PC-3 (cell line): ENCODE data around the gene SRRT. TPM values are rescaled to one million over a fixed set of nuclear protein-coding genes. Genes with fewer than 3 reads are reported as not detected.
A peak's percentile ranks its signal among the peaks of the same experiment; 100 is the strongest.

Source experiments
- ATAC-seq: fragments of 200-7000 bp; cut with Tn5 transposase; 2 replicates; pipeline ENCODE4 v1.9.1; 2020; ENCODE audit warnings: mild to moderate bottlenecking, moderate library complexity
- BruUV-seq: library from RNA; stranded (reverse); fragments of 400-500 nt; replicated peaks from 2 replicates; lab custom pipeline; 2021; lab: Mats Ljungman, UMichigan
- CTCF ChIA-PET: fragments of 300-600 bp; sonication (Branson Sonifier 250); formaldehyde crosslinking; loops from one replicate; lab custom pipeline; 2022; ENCODE audit warnings: antibody characterized with exemption; lab: Charles Lee
- POLR2A ChIA-PET: fragments of 300-600 bp; sonication (Branson Sonifier 250); formaldehyde crosslinking; loops from one replicate; lab custom pipeline; 2022; ENCODE audit warnings: antibody characterized with exemption; ENCODE audit not compliant: unreplicated experiment; lab: Charles Lee
- DNase-seq: peaks from one replicate; pipeline ENCODE4 v3.0.0-alpha.2; 2015
- H2AFZ ChIP-seq: fragments of 300-600 bp; sonication (generic); 2 replicates; pipeline ENCODE4 v1.6.0; 2016; ENCODE audit warnings: antibody characterized with exemption, low read length
- H3F3A ChIP-seq: fragments of 300-600 bp; sonication (generic); one replicate; pipeline ENCODE4 v1.6.0; 2017; ENCODE audit warnings: antibody characterized with exemption, low read length, control low read depth, mild to moderate bottlenecking; ENCODE audit not compliant: unreplicated experiment
- H3K27ac ChIP-seq: fragments of 300-600 bp; sonication (generic); 2 replicates; pipeline ENCODE4 v1.5.1; 2016; ENCODE audit warnings: mild to moderate bottlenecking, low read length
- H3K27me3 ChIP-seq: fragments of 300-600 bp; sonication (generic); 2 replicates; pipeline ENCODE4 v1.6.1; 2016; ENCODE audit warnings: low read length, mixed read lengths
- H3K36me3 ChIP-seq: fragments of 300-600 bp; sonication (generic); 2 replicates; pipeline ENCODE4 v1.6.1; 2016; ENCODE audit warnings: low read depth, mixed run types, low read length, mixed read lengths
- H3K4me1 ChIP-seq: fragments of 300-600 bp; sonication (generic); 2 replicates; pipeline ENCODE4 v1.5.1; 2016; ENCODE audit warnings: low read length; ENCODE audit not compliant: insufficient read depth
- H3K4me2 ChIP-seq: fragments of 300-600 bp; sonication (generic); 2 replicates; pipeline ENCODE4 v1.6.0; 2016; ENCODE audit warnings: low read length
- H3K4me3 ChIP-seq: fragments of 300-600 bp; sonication (generic); 2 replicates; pipeline ENCODE4 v1.5.1; 2016; ENCODE audit warnings: mild to moderate bottlenecking, low read length, mixed read lengths
- H3K79me2 ChIP-seq: fragments of 300-600 bp; sonication (generic); 2 replicates; pipeline ENCODE4 v1.6.1; 2017; ENCODE audit warnings: low read length, mixed read lengths
- H3K9ac ChIP-seq: fragments of 300-600 bp; sonication (generic); 2 replicates; pipeline ENCODE4 v1.6.0; 2016; ENCODE audit warnings: mild to moderate bottlenecking, low read length
- H3K9me2 ChIP-seq: fragments of 300-600 bp; sonication (generic); replicated peaks from 2 replicates; pipeline ENCODE4 v1.6.1; 2016; ENCODE audit warnings: mixed run types, low read length, mixed read lengths
- H3K9me3 ChIP-seq: fragments of 300-600 bp; sonication (generic); 2 replicates; pipeline ENCODE4 v1.6.1; 2016; ENCODE audit warnings: low read length, mixed read lengths
- H4K20me1 ChIP-seq: fragments of 300-600 bp; sonication (generic); 2 replicates; pipeline ENCODE4 v1.6.1; 2016; ENCODE audit warnings: low read length, mixed read lengths
- CTCF ChIP-seq: fragments of 300-600 bp; sonication (generic); conservative IDR thresholded peaks from 2 replicates; pipeline ENCODE4 v1.5.1; 2017; ENCODE audit warnings: antibody characterized with exemption, low read depth, mild to moderate bottlenecking, low read length
- EZH2 ChIP-seq: fragments of 300-600 bp; sonication (generic); IDR thresholded peaks from one replicate; pipeline ENCODE4 v1.6.1; 2017; ENCODE audit warnings: antibody characterized with exemption, mild to moderate bottlenecking, low read length; ENCODE audit not compliant: unreplicated experiment
- EZH2phosphoT487 ChIP-seq: fragments of 300-600 bp; sonication (generic); IDR thresholded peaks from 2 replicates; pipeline ENCODE4 v1.6.1; 2018; ENCODE audit warnings: mild to moderate bottlenecking, antibody characterized with exemption, low read length, borderline replicate concordance
- intact Hi-C: fragments of 100-400 bp; cut with micrococcal nuclease; formaldehyde crosslinking; loops from 2 replicates; pipeline ENCODE4 v1.9.0; 2023
- total RNA-seq: library from RNA; depleted of rRNA; stranded (reverse); fragments of >200 nt; gene quantifications from 2 replicates; pipeline ENCODE4 v1.2.3, GENCODE V29; 2014

SRRT gene
- total RNA-seq, 1 experiment from 2014 or later: 177 TPM

GRCh38 chr7:100895956-100896731 is 21.2 kb downstream of the SRRT start:
- Histone ChIP-seq H3K4me3 (peak overlapping the region; percentile 38), H3K27ac (no peak overlapping the region), H3K79me2 (no peaks in the 10 kb centered on the region), H4K20me1 (no peaks in the 10 kb centered on the region), H3K9me3 (no peaks in the 10 kb centered on the region), H3K36me3 (no peaks in the 10 kb centered on the region), H3K27me3 (peaks cover 17% of the 10 kb centered on the region), H3K4me1 (peaks cover 11% of the 10 kb centered on the region), H2AFZ (no peak overlapping the region), H3K9me2 (no peaks in the 10 kb centered on the region), H3K9ac (no peak overlapping the region), H3K4me2 (peak overlapping the region; percentile 65), H3F3A (no peaks in the 10 kb centered on the region)
- ATAC-seq (peak; percentile 6), DNase-seq (no peak)
- intact Hi-C loops: loop anchor here (5.0 to 10.0 kb wide), 2 partner anchors 71 to 239 kb away; partner anchors contain the start of gene MUC12
- ChIA-PET POLR2A (interaction anchor here (0.7 kb wide), 1 partner anchor 73 kb away, joined by 3 read pairs; the partner anchor contains the start of gene MUC12), CTCF (interaction anchor here (0.6 kb wide), 1 partner anchor 69 kb away, joined by 4 read pairs; no protein-coding TSS in a partner anchor)
- TSS peak; percentile 83 for BruUV-seq
- TF ChIP-seq CTCF (no peak), EZH2phosphoT487 (no peak), EZH2 (peak; percentile 91)

- peaks cover 17% of the 10 kb centered on the region for H3K27me3 ChIP-seq
- BruUV-seq: no TSS peak
- ChIA-PET CTCF (no interaction called here), POLR2A (no interaction called here)
- no peaks in the 10 kb centered on the region for H3K9me2 ChIP-seq
- no peak overlapping the region for H3K4me3 ChIP-seq
- intact Hi-C loops: loop anchor here (1.0 to 10.0 kb wide), 4 partner anchors 70 to 238 kb away; partner anchors contain the start of gene MUC12
- H3K4me1 ChIP-seq: peaks cover 4% of the 10 kb centered on the region; the same call in 1 of the 2 replicates
- peak; percentile 37 for DNase-seq
- ATAC-seq: peak; percentile 51
- H3K9me3 ChIP-seq: no peaks in the 10 kb centered on the region
- no peaks in the 10 kb centered on the region for H3F3A ChIP-seq
- no peak overlapping the region for H3K9ac ChIP-seq
- TF ChIP-seq CTCF (peak; percentile 83), EZH2phosphoT487 (no peak), EZH2 (no peak)
- no peak overlapping the region for H3K4me2 ChIP-seq
- H3K79me2 ChIP-seq: no peaks in the 10 kb centered on the region
- H4K20me1 ChIP-seq: no peaks in the 10 kb centered on the region
- no peaks in the 10 kb centered on the region for H3K36me3 ChIP-seq
- no peak overlapping the region for H3K27ac ChIP-seq
- no peak overlapping the region for H2AFZ ChIP-seq
Measured at GRCh38 chr7:100896732-100897608, 22.1 kb downstream of the SRRT start.
